Neural cell (in vitro differentiated cells): ENCODE measurements around the gene BUB3. TPM values are rescaled to one million over a fixed set of nuclear protein-coding genes. Genes with fewer than 3 reads are reported as not detected.

Experiments used
- H2AFZ ChIP-seq: fragments of 200-600, 300-800 bp; sonication (generic), shearing (Covaris generic); 2 replicates; pipeline ENCODE4 v1.6.0; 2014; ENCODE audit warnings: low read depth, mild to moderate bottlenecking, antibody characterized with exemption, low read length, moderate library complexity
- H3F3A ChIP-seq: fragments of 200-600 bp; shearing (Covaris generic); 2 replicates; pipeline ENCODE4 v1.6.1; 2016; ENCODE audit warnings: mild to moderate bottlenecking, moderate library complexity, mixed read lengths, antibody characterized with exemption, low read length; ENCODE audit not compliant: insufficient read depth, poor library complexity, severe bottlenecking
- H3K27ac ChIP-seq: fragments of 200-600, 300-800 bp; sonication (generic), shearing (Covaris generic); 2 replicates; pipeline ENCODE4 v1.5.1; 2014; ENCODE audit warnings: mild to moderate bottlenecking, low read length, moderate library complexity
- H3K27me3 ChIP-seq: fragments of 300-800, 200-600 bp; sonication (generic), shearing (Covaris generic); 2 replicates; pipeline ENCODE4 v1.6.0; 2014; ENCODE audit warnings: mild to moderate bottlenecking, low read depth, low read length, moderate library complexity; ENCODE audit not compliant: insufficient read depth
- H3K36me3 ChIP-seq: fragments of 300-800, 200-600 bp; sonication (generic), shearing (Covaris generic); 2 replicates; pipeline ENCODE4 v1.5.1; 2014; ENCODE audit warnings: mild to moderate bottlenecking, antibody characterized with exemption, low read length, moderate library complexity; ENCODE audit not compliant: insufficient read depth
- H3K4me2 ChIP-seq: fragments of 300-800, 200-600 bp; sonication (generic), shearing (Covaris generic); 2 replicates; pipeline ENCODE4 v1.6.0; 2014; ENCODE audit warnings: mild to moderate bottlenecking, low read length
- H3K4me3 ChIP-seq: fragments of 300-800, 200-600 bp; sonication (generic), shearing (Covaris generic); 2 replicates; pipeline ENCODE4 v1.5.1; 2014; ENCODE audit warnings: mild to moderate bottlenecking, low read length, moderate library complexity
- H3K79me2 ChIP-seq: fragments of 200-600 bp; shearing (Covaris generic); replicated peaks from 2 replicates; pipeline ENCODE4 v1.6.0; 2014; ENCODE audit warnings: mild to moderate bottlenecking, low read length, moderate library complexity; ENCODE audit not compliant: insufficient read depth
- H3K9ac ChIP-seq: fragments of 300-800, 200-600 bp; sonication (generic), shearing (Covaris generic); 2 replicates; pipeline ENCODE4 v1.6.1; 2016; ENCODE audit warnings: mild to moderate bottlenecking, low read length, mixed read lengths
- H3K9me2 ChIP-seq: fragments of 200-600 bp; shearing (Covaris generic); 2 replicates; pipeline ENCODE4 v1.6.1; 2016; ENCODE audit warnings: mild to moderate bottlenecking, low read length, mixed read lengths; ENCODE audit not compliant: insufficient read depth
- H3K9me3 ChIP-seq: fragments of 200-600, 300-800 bp; sonication (generic), shearing (Covaris generic); 2 replicates; pipeline ENCODE4 v1.6.1; 2016; ENCODE audit warnings: mild to moderate bottlenecking, mixed run types, low read length, moderate library complexity, mixed read lengths
- H4K20me1 ChIP-seq: fragments of 200-600 bp; shearing (Covaris generic); 2 replicates; pipeline ENCODE4 v1.6.1; 2016; ENCODE audit warnings: mild to moderate bottlenecking, mixed run types; ENCODE audit not compliant: insufficient read depth
- CTCF ChIP-seq: fragments of 450-650 bp; IDR thresholded peaks from 2 replicates; pipeline ENCODE4 v1.5.1; 2014; ENCODE audit warnings: antibody characterized with exemption, mild to moderate bottlenecking, moderate library complexity; ENCODE audit not compliant: poor library complexity, severe bottlenecking
- EP300 ChIP-seq: fragments of 450-650 bp; conservative IDR thresholded peaks from 2 replicates; pipeline ENCODE4 v1.6.1; 2014; ENCODE audit warnings: antibody characterized with exemption, mild to moderate bottlenecking, moderate library complexity; ENCODE audit not compliant: poor library complexity, severe bottlenecking
- EZH2 ChIP-seq: fragments of 200-600, 300-800 bp; shearing (Covaris generic), sonication (generic); IDR thresholded peaks from 2 replicates; pipeline ENCODE4 v1.6.1; 2014; ENCODE audit warnings: antibody characterized with exemption, low read length, borderline replicate concordance, mild to moderate bottlenecking; ENCODE audit not compliant: insufficient read depth, poor library complexity, severe bottlenecking
- MXI1 ChIP-seq: fragments of 450-650 bp; conservative IDR thresholded peaks from 2 replicates; pipeline ENCODE4 v1.6.1; 2014; ENCODE audit warnings: antibody characterized with exemption, mild to moderate bottlenecking; ENCODE audit not compliant: poor library complexity, severe bottlenecking
- POLR2AphosphoS5 ChIP-seq: IDR thresholded peaks from 2 replicates; pipeline ENCODE4 v1.6.1; 2012
- RAD21 ChIP-seq: fragments of 450-650 bp; conservative IDR thresholded peaks from 2 replicates; pipeline ENCODE4 v1.6.1; 2014; ENCODE audit warnings: antibody characterized with exemption, mild to moderate bottlenecking, moderate library complexity
- REST ChIP-seq: IDR thresholded peaks from 2 replicates; pipeline ENCODE4 v1.6.1; 2012; ENCODE audit warnings: borderline replicate concordance
- SMC3 ChIP-seq: fragments of 450-650 bp; conservative IDR thresholded peaks from 2 replicates; pipeline ENCODE4 v1.6.1; 2014; ENCODE audit warnings: antibody characterized with exemption, mild to moderate bottlenecking, moderate library complexity; ENCODE audit not compliant: poor library complexity
- TAF1 ChIP-seq: IDR thresholded peaks from 2 replicates; pipeline ENCODE4 v1.6.1; 2012; ENCODE audit warnings: low read depth
- polyA plus RNA-seq: library from polyadenylated mRNA; depleted of rRNA; stranded (reverse); fragments of >200 nt; gene quantifications from 2 replicates; pipeline ENCODE4 v1.2.3, GENCODE V29; 2014

BUB3 gene
- polyA plus RNA-seq, 1 donor from 2014 or later, result 162 TPM

GRCh38 chr10:123153486-123154091, 613 bp upstream of the BUB3 start:
- Histone ChIP-seq H3K27me3 (peaks cover 50% of the 10 kb centered on the region), H3K9ac (no peak overlapping the region), H4K20me1 (no peaks in the 10 kb centered on the region), H3K9me3 (no peaks in the 10 kb centered on the region), H3K36me3 (peaks cover 11% of the 10 kb centered on the region), H2AFZ (no peak overlapping the region), H3F3A (no peaks in the 10 kb centered on the region), H3K4me3 (peak overlapping the region; percentile 79), H3K79me2 (peaks cover 24% of the 10 kb centered on the region), H3K9me2 (no peaks in the 10 kb centered on the region), H3K27ac (no peak overlapping the region), H3K4me2 (no peak overlapping the region)
- TF ChIP-seq RAD21, result no peak

- no peaks in the 10 kb centered on the region for H3K9me2 ChIP-seq
These were observed 706 bp downstream of the BUB3 start for GRCh38 chr10:123154711-123155505.

GRCh38 chr10:123156078-123156477, 1.9 kb downstream of the BUB3 start:
- Histone ChIP-seq H3K27me3 (peaks cover 25% of the 10 kb centered on the region), H3K36me3 (peaks cover 11% of the 10 kb centered on the region), H3K4me2 (peak overlapping the region; percentile 11), H3K79me2 (peaks cover 33% of the 10 kb centered on the region), H2AFZ (no peak overlapping the region), H3K9me2 (no peaks in the 10 kb centered on the region), H3K9me3 (no peaks in the 10 kb centered on the region), H3K27ac (no peak overlapping the region), H4K20me1 (no peaks in the 10 kb centered on the region), H3K9ac (no peak overlapping the region), H3K4me3 (peak overlapping the region; percentile 79), H3F3A (no peaks in the 10 kb centered on the region)
- TF ChIP-seq REST, result no peak
- TF ChIP-seq SMC3, result no peak
- no peak for TF ChIP-seq EZH2
- no peak for TF ChIP-seq MXI1
- TF ChIP-seq EP300, result no peak
- no peak for TF ChIP-seq POLR2AphosphoS5
- TF ChIP-seq RAD21, result no peak
- TF ChIP-seq TAF1, result no peak

More at GRCh38 chr10:123154711-123155505, 706 bp downstream of the BUB3 start:
- H3K4me2 ChIP-seq, result peak overlapping the region; percentile 11
- no peaks in the 10 kb centered on the region for H4K20me1 ChIP-seq
- H3F3A ChIP-seq, result no peaks in the 10 kb centered on the region
- peak overlapping the region; percentile 84 for H3K9ac ChIP-seq
- no peak for TF ChIP-seq EZH2
- TF ChIP-seq RAD21, result no peak
- no peak for TF ChIP-seq CTCF
- peak; percentile 57 for TF ChIP-seq MXI1
- no peak for TF ChIP-seq EP300
- peaks cover 25% of the 10 kb centered on the region for H3K79me2 ChIP-seq
- peak overlapping the region; percentile 53 for H3K27ac ChIP-seq
- H2AFZ ChIP-seq, result peak overlapping the region; percentile 83
- peak overlapping the region; percentile 79 for H3K4me3 ChIP-seq
- H3K27me3 ChIP-seq, result peaks cover 37% of the 10 kb centered on the region
- H3K9me3 ChIP-seq, result no peaks in the 10 kb centered on the region
- peaks cover 11% of the 10 kb centered on the region for H3K36me3 ChIP-seq
